Measurements from ENCODE around the gene ABCG2. TPM values are rescaled to one million over a fixed set of nuclear protein-coding genes. Genes with fewer than 3 reads are reported as not detected.

The ABCG2 gene
- total and polyA plus RNA-seq, 2 of the 4 experiments (the other 2 are of a cell fraction), result 0.50 to 1.1 TPM

DNA sequence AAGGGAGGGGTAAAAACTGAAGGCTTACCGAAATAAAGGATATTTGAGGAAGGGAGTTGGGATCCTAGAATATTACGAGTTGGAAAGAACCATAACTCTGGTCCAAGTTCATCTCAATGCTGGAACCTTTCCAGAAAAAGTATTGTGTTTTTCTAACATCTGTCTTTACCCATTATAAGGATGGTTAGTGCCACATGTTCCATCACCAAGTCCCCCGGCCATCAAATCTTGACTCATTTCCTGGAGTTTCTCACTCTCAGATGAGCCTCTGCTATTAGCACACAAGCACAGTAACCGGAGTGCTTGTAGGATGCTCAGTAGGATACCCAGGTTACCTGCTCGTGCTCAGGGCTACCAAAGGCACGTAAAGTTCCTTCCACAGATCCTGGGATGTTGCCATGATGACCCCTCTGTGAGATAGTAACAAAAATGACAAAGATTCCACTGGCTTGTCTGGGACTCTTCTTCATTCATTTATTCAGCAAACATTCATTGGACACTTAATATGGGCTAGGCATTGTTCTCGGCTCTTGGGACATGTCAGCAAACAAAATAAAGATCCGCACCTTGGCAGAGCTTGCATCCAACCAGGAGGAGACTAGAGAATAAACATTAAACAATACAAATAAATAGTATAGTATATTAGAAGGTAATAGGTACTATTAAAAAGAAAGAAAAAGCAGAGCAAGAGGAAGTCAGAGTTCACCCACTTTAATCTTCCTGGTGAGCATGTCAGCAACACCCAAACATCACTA, 114.7 kb downstream of the ABCG2 start:
- no peaks in the 10 kb centered on the region for H3K9me3 ChIP-seq (ENCODE audit: control insufficient read depth, insufficient read depth, low read length)
- no peak overlapping the region for H2BK120ac ChIP-seq (ENCODE audit: low read depth, low read length)
- no CpG with 5 or more reads among the region's 8 CpGs for WGBS, 2 experiments (ENCODE audit: extremely low coverage in 2 of 2, insufficient read length in 1 of 2)
- H4K5ac ChIP-seq (ENCODE audit: low read depth, low read length), result no peak overlapping the region
- peaks cover 7 to 14% of the 10 kb centered on the region in 2 experiments; a peak in 2 of 4 replicates for H3K79me1 ChIP-seq (ENCODE audit: low read depth in 1 of 2, low read length in 2 of 2)
- ChIA-PET POLR2A (ENCODE audit: unreplicated experiment) (no interaction called here), CTCF (interaction anchor here (1.0 kb wide), 1 partner anchor 10 kb away, joined by 3 read pairs; no protein-coding TSS in a partner anchor)
- TF ChIP-seq RFX5 (IDR thresholded peaks at IDR 0.05; ENCODE audit: low read depth, low read length), result no peak
- TF ChIP-seq, protein P1, sequence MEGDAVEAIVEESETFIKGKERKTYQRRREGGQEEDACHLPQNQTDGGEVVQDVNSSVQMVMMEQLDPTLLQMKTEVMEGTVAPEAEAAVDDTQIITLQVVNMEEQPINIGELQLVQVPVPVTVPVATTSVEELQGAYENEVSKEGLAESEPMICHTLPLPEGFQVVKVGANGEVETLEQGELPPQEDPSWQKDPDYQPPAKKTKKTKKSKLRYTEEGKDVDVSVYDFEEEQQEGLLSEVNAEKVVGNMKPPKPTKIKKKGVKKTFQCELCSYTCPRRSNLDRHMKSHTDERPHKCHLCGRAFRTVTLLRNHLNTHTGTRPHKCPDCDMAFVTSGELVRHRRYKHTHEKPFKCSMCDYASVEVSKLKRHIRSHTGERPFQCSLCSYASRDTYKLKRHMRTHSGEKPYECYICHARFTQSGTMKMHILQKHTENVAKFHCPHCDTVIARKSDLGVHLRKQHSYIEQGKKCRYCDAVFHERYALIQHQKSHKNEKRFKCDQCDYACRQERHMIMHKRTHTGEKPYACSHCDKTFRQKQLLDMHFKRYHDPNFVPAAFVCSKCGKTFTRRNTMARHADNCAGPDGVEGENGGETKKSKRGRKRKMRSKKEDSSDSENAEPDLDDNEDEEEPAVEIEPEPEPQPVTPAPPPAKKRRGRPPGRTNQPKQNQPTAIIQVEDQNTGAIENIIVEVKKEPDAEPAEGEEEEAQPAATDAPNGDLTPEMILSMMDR (conservative IDR thresholded peaks at IDR 0.05; ENCODE audit: low read depth, low read length), result no peak
- no peak for TF ChIP-seq RCOR1 (IDR thresholded peaks at IDR 0.05; ENCODE audit: insufficient replicate concordance, low read length)
- TF ChIP-seq SMC3 (IDR thresholded peaks at IDR 0.05; ENCODE audit: low read depth, low read length), result no peak
- TF ChIP-seq MAZ (IDR thresholded peaks at IDR 0.05; ENCODE audit: borderline replicate concordance, low read depth, low read length), result no peak
- TF ChIP-seq, protein P2, sequence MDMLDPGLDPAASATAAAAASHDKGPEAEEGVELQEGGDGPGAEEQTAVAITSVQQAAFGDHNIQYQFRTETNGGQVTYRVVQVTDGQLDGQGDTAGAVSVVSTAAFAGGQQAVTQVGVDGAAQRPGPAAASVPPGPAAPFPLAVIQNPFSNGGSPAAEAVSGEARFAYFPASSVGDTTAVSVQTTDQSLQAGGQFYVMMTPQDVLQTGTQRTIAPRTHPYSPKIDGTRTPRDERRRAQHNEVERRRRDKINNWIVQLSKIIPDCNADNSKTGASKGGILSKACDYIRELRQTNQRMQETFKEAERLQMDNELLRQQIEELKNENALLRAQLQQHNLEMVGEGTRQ (IDR thresholded peaks at IDR 0.05; ENCODE audit: low read depth, low read length), result no peak
- TF ChIP-seq FOS (IDR thresholded peaks at IDR 0.05; ENCODE audit: low read depth, low read length), result no peak
- TF ChIP-seq RAD21 (IDR thresholded peaks at IDR 0.05; ENCODE audit: low read length), result no peak
- no peak for TF ChIP-seq MAFK (IDR thresholded peaks at IDR 0.05; ENCODE audit: low read depth, low read length)
- TF ChIP-seq, protein P3, sequence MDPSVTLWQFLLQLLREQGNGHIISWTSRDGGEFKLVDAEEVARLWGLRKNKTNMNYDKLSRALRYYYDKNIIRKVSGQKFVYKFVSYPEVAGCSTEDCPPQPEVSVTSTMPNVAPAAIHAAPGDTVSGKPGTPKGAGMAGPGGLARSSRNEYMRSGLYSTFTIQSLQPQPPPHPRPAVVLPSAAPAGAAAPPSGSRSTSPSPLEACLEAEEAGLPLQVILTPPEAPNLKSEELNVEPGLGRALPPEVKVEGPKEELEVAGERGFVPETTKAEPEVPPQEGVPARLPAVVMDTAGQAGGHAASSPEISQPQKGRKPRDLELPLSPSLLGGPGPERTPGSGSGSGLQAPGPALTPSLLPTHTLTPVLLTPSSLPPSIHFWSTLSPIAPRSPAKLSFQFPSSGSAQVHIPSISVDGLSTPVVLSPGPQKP (IDR thresholded peaks at IDR 0.05; ENCODE audit: borderline replicate concordance, low read depth, low read length), result no peak
- no peak for TF ChIP-seq CEBPB (IDR thresholded peaks at IDR 0.05; ENCODE audit: low read depth, low read length)
- TF ChIP-seq NFE2L2 (IDR thresholded peaks at IDR 0.05; ENCODE audit: low read depth, low read length), result no peak
- TF ChIP-seq MXI1 (IDR thresholded peaks at IDR 0.05; ENCODE audit: borderline replicate concordance, low read depth, low read length), result no peak
- no peak overlapping the region for H2AK9ac ChIP-seq (replicated peaks; ENCODE audit: low read depth, low read length, poor library complexity)
- no peaks in the 10 kb centered on the region for H3K27me3 ChIP-seq (ENCODE audit: control insufficient read depth, insufficient read depth, low read length)
- DNase-seq (no peak), ATAC-seq (ENCODE audit: low read depth) (no peak)
- no peak overlapping the region for H3K23ac ChIP-seq (ENCODE audit: low read depth, low read length)
- H4K8ac ChIP-seq (ENCODE audit: low read depth in 2 of 2, low read length in 2 of 2), result no peak overlapping the region
- no peak overlapping the region for H3K27ac ChIP-seq (ENCODE audit: insufficient read depth, low read length)
- no peak overlapping the region for H2BK5ac ChIP-seq (ENCODE audit: low read depth, low read length, poor library complexity, severe bottlenecking)
- no peak overlapping the region for H3K18ac ChIP-seq (ENCODE audit: low read depth, low read length)
- H3K36me3 ChIP-seq (ENCODE audit: control insufficient read depth, insufficient read depth, low read length), result peaks cover 44% of the 10 kb centered on the region
- H3K9ac ChIP-seq (ENCODE audit: low read depth, low read length), result no peak overlapping the region
- in situ Hi-C loops (cut with MboI; ENCODE audit: low sequenced_read_pairs) (no loop called here), intact Hi-C loops (cut with micrococcal nuclease) (no loop called here), dilution Hi-C loops (cut with HindIII; ENCODE audit: low sequenced_read_pairs, unreplicated experiment) (no loop called here)
- no peak overlapping the region for H2BK20ac ChIP-seq (ENCODE audit: low read depth, low read length)
- H3K4ac ChIP-seq (ENCODE audit: low read depth, low read length), result no peak overlapping the region
- no peak overlapping the region for H3K14ac ChIP-seq (replicated peaks; ENCODE audit: low read depth, low read length)
- H3K9me1 ChIP-seq (ENCODE audit: insufficient read depth, low read length), result 0 out of 2 replicates have a peak, but pooled peaks cover 3% of the 10 kb centered on the region
- no peak overlapping the region for H4K91ac ChIP-seq (ENCODE audit: insufficient read depth, low read depth, low read length)
- no peaks in the 10 kb centered on the region for H3K4me1 ChIP-seq (ENCODE audit: control insufficient read depth, insufficient read depth, low read length)
- H4K20me1 ChIP-seq (ENCODE audit: insufficient read depth, low read length), result no peaks in the 10 kb centered on the region
- no peak overlapping the region for H2AFZ ChIP-seq (replicated peaks; ENCODE audit: low read length, poor library complexity)
- H2AK5ac ChIP-seq (ENCODE audit: low read depth, low read length), result no peak overlapping the region
- H3K56ac ChIP-seq (ENCODE audit: extremely low read depth, insufficient read depth, low read length), result no peak overlapping the region
- no TSS peak for BruUV-seq (replicated peaks)
- H3K4me3 ChIP-seq (ENCODE audit: insufficient read depth, low read depth, low read length), result no peak overlapping the region
- H3K4me2 ChIP-seq (ENCODE audit: low read depth, low read length), result no peak overlapping the region
- H2BK15ac ChIP-seq (ENCODE audit: low read depth, low read length), result no peak overlapping the region

Data from IMR-90 (cell line).